GM19240 (cell line): ENCODE measurements around the gene HOXD11.

Experiments used
- DNase-seq: peaks from one replicate; pipeline ENCODE4 v3.0.0; 2011; ENCODE audit warnings: low spot score; ENCODE audit not compliant: insufficient read length

HOXD11 gene

GRCh38 chr2:176131848-176132158 lies 24.7 kb downstream of the HOXD11 start:
- DNase-seq, result no peak

- no peak for DNase-seq
Observed at GRCh38 chr2:176132205-176133171, 25.4 kb downstream of the HOXD11 start.

DNA sequence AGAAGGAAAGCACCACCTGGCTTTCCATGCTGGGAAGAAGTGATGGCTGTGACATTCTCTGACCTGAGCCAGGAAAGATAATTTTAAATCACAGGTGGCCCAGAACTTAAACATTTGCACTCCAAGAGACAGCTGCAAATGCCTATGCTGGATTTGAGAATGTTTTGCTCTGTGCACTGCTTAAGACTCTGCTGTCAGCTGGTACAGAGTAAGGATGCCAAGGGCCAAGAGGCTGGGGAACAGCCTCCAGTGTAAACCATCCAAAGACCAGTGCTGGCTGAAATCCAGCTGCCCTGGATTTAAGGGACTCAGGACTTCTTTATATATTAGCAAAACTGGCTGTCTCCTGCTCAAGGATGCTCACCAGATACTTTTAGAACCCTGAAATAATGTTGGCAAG lies 26.3 kb downstream of the HOXD11 start:
- no peak for DNase-seq

- DNase-seq, result no peak
Observed at GRCh38 chr2:176134035-176134434, 27.0 kb downstream of the HOXD11 start.

GRCh38 chr2:176135035-176135440 lies 28.0 kb downstream of the HOXD11 start:
- no peak for DNase-seq

GRCh38 chr2:176136374-176137251 lies 29.5 kb downstream of the HOXD11 start:
- DNase-seq, result no peak

DNA sequence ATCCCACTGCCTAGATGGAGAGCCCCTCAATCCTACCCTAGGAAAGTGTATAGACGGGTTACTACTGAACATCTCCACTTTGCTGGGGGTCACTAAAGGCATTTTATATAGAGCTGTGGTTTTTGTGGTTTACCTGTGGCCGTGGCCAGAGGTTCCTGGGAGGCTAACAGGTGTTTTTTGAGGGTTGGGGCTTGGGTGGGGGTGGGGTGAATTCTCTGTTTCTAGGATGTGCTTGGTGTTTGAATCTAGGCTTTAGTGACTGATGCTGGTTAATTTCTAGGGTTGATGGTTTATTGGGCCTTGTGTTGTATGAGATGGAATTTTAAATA lies 30.1 kb downstream of the HOXD11 start:
- DNase-seq, result no peak

DNA sequence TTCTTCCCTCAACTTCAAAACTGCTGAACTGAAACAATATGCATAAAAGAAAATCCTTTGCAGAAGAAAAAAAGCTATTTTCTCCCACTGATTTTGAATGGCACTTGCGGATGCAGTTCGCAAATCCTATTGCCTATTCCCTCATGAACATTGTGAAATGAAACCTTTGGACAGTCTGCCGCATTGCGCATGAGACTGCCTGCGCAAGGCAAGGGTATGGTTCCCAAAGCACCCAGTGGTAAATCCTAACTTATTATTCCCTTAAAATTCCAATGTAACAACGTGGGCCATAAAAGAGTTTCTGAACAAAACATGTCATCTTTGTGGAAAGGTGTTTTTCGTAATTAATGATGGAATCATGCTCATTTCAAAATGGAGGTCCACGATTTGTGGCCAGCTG lies 30.8 kb downstream of the HOXD11 start:
- DNase-seq, result no peak

- no peak for DNase-seq
Observed at GRCh38 chr2:176138526-176138922, 31.4 kb downstream of the HOXD11 start.

DNA sequence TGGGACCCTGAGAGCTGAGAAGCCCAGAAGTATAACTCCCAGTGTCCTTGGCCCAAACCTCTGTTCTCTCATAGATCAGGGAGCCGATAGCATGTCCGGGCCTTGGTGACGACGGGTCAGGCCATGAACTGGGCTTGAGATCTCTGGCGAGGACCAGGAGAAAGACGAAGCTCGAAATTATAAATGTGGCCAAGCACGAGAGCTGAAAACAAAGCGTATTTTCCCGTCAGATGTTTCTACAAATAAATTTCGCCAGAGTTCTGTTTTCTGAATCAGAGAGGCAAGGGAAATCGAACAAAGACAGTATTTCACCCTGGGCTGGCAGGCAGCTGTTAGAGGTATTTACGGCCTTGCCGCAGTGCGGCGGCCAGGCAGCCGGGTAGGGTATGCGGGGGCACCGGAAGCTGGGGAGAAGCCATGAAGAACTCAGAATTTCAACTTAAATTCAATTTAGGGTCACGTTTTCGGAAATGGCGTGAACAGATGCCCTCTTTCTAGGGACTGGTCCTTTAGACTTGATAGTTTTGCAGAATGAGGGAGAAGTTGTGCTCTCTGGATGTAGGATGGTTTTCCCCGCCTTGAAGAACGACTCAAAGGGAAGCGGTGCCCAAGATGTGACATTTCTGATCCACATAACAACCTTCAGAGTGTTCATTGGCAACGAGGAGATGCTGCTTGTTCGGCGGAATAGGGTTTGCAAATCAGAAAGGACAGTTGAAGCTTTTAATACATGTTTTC lies 32.0 kb downstream of the HOXD11 start:
- DNase-seq, result no peak

DNA sequence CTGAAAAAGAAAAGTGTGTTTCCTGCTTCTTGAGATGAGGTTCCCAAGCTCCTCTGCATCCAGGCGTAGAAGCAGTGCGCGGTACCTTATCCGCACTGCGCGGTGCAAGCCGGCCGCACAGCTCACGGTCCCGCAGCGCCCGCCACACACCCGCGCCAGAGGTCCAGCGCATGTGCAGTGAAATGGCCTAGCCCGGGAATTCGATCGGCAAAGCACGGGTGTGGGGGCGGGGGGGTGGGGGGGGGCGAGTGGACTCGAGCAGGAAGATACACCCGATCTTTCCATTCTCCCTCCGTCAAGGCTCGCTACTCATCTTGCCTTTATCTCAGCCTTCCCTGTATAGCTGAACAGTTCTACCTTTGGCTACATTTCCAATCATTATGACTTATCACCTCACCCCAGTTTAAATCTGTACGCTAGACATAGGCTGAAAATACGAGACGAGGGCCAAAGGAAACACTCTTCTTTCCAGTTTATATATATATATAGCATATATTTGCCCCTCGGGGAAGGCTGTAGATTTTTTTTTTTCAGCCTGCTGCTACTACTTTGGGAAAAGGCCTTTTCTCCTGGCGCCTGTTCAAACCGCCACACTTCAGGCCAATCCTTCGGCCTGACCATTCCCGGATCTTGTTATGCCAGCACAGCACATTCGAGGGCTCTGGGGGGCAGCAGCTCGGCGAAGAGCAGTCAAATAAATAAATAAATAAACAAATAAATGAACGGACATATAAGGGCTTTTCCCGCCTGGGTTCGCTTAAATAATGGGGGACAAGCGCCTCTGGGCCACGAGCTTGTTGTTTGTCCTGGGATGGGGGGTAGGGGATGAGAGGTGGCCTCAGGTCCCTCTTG lies 32.8 kb downstream of the HOXD11 start:
- DNase-seq, result no peak

DNA sequence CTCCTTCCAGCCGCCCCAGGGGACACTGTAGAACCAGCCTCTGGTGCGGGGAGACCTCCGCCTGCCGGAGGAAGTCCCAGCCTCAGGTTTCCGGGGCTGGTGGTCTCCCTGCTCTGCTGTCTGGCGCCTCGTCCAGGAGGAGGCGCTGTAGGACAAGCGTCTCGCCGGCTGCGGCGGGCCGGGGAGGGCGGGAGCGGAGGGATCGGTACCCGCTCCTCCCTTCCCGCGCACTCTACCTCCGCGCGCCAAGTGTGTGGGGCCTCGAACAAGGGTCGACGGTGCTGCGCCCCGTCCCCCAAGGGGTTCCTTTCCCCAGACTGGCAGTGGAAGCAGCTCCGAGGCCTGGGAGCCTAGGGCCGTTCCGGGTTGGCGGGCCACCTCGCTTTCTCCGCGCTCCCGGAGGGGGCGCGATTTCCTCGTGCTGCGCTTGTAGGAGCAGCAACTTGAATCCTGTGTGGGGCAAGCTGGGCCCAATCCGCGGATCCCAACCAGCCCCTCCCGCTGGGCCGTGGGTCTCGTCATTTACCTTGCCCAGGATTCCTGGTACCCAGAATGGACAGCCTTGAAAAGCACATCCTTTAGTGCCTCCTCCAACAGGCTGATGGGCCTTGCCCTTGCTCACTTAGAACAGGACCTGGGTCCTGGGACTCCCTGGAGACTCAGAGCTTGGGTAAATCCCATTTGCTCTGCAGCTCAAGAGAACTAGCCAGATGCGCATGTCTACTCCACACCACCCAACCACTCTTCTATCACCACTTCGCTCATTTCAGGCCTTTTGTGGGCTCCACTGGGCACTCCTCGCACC lies 33.6 kb downstream of the HOXD11 start:
- peak; percentile 89 for DNase-seq

DNA sequence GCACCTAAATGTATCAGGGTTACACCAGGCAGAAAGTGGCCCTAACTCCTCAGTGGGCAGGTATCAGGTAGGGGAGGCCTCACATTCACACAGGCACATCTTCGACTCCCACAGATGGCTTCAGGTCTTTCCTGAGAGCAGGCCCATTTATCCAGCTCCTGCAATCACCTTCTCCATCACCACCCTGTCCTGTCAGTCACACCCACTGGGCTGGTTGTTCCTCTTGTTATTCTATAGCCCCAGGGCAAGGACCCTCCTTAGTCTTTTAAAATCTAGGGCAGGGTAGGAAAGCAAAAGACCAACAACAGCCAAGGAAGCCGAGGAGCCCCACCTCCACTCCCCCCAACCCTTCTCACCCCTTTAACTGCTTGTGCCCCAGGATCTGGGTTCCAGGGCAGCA lies 35.2 kb downstream of the HOXD11 start:
- no peak for DNase-seq

GRCh38 chr2:176145085-176145969 lies 38.2 kb downstream of the HOXD11 start:
- DNase-seq, result no peak

DNA sequence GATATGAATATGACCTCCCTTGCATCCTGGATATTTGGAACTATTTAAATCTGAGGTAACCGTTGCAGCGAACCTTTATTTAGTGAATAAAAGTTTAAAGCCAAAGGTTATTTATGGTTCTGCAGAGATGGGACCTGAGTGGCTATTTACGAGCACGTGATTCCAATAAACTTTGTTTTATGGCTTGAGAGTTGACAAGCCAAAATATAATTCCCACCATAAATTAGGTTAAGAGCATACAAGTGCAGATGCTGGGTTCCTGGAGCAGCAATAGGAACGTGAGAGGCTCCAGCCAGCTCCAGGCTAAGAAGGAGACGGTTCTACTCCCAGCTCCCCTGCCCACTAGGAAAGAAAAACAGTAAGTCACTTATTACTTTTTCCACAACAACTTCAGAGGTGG lies 39.0 kb downstream of the HOXD11 start:
- no peak for DNase-seq

- DNase-seq, result no peak
Observed at GRCh38 chr2:176146645-176147044, 39.6 kb downstream of the HOXD11 start.

DNA sequence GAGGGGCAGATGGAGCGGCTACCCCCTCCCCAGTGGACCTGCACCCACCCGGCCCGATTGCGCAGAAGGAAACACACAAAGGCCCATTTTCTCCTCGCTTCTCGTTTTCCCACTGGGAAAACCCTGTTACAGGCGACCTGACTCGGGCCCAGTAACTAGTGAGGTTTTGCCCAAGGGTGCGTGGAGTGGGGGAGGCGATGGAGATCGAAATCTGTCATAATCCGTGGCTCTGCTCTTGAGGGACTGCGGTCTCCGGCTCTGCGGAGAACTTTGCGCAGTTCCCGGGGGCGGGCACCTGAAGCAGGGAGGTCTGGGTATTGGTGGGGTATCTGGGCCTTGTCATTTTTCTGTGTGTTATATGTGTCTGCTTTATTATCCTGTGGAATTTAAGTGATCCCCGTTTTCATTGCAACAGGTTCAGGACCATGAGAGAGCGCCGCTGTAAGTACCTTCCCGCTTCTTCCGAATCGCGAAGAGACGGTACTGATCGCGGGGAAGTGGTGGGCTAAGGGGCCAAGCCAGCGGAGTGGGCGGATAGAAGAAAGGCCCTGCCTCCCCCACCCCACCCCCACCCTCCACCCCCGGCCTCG lies 40.2 kb downstream of the HOXD11 start:
- no peak for DNase-seq

GRCh38 chr2:176147800-176148496 lies 40.9 kb downstream of the HOXD11 start:
- no peak for DNase-seq
